RWPE1 (cell line): ENCODE data around the gene SNRPD1.

ENCODE experiments used
- CTCF ChIA-PET: fragments of 350-600 bp; sonication (Branson Sonifier 250); formaldehyde crosslinking; extraction: SDS; loops from one replicate; lab custom pipeline; 2021; lab: Yijun Ruan, JAX
- POLR2A ChIA-PET: fragments of 400-600 bp; formaldehyde crosslinking; extraction: SDS; loops from one replicate; lab custom pipeline; 2020; ENCODE audit warnings: antibody characterized with exemption; ENCODE audit not compliant: low non-redundant PET; lab: Yijun Ruan, JAX
- DNase-seq: peaks from one replicate; pipeline ENCODE4 v3.0.0; 2012; ENCODE audit warnings: low spot score
- H3K27ac ChIP-seq: fragments of 450-650 bp; 2 replicates; pipeline ENCODE4 v1.5.1; 2017
- TF ChIP-seq, protein P1 (sequence below): fragments of 450-650 bp; conservative IDR thresholded peaks from 2 replicates; pipeline ENCODE4 v1.5.1; 2017; ENCODE audit warnings: low read depth, mild to moderate bottlenecking

Gene SNRPD1

GRCh38 chr18:21597620-21598019, 14.5 kb upstream of the SNRPD1 start:
- TF ChIP-seq, protein P1, sequence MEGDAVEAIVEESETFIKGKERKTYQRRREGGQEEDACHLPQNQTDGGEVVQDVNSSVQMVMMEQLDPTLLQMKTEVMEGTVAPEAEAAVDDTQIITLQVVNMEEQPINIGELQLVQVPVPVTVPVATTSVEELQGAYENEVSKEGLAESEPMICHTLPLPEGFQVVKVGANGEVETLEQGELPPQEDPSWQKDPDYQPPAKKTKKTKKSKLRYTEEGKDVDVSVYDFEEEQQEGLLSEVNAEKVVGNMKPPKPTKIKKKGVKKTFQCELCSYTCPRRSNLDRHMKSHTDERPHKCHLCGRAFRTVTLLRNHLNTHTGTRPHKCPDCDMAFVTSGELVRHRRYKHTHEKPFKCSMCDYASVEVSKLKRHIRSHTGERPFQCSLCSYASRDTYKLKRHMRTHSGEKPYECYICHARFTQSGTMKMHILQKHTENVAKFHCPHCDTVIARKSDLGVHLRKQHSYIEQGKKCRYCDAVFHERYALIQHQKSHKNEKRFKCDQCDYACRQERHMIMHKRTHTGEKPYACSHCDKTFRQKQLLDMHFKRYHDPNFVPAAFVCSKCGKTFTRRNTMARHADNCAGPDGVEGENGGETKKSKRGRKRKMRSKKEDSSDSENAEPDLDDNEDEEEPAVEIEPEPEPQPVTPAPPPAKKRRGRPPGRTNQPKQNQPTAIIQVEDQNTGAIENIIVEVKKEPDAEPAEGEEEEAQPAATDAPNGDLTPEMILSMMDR = no peak
- no peak for DNase-seq
- POLR2A ChIA-PET = no interaction called here
- no peak overlapping the region for H3K27ac ChIP-seq
- CTCF ChIA-PET = no interaction called here

DNA sequence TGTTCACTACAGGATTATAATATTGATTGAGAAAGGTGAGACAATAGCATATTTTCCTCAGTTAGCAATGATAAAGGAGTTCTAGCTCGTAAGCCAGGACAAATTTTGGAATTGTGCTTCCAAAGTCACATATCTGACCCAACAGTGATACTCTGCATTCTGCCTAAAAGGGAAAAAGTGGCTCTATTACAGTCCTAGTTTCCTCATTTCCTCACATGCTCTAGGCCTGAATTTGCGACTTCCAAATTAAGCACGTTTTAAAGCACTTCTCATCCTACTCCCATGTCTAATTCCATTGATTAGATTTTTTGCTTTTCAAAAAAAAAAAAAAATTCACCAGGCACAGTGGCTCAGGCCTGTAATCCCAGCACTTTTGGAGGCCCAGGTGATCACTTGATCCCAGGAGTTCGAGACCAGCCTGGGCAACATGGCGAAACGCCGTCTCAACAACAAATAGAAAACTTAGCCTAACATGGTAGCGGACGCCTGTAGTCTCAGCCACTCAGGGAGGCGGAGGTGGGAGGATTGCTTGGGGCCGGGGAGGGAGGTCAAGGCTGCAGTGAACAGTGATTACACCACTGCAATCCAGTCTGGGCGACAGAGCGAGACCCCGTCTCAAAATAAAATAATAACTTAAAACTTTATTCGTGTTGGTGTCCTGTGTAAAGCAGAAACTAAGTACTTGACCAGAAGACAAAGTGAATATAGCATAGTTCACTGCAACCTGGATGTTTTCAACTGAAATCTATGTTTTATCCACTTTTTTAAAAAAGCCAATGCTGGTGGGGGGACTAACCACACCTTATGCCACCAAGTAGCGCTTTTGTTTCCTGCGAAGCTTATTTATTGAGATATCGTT, 13.2 kb upstream of the SNRPD1 start:
- TF ChIP-seq, protein P1 = no peak
- no peak for DNase-seq
- H3K27ac ChIP-seq = peak overlapping the region; percentile 98
- ChIA-PET CTCF (interaction anchor here (0.6 kb wide), 1 partner anchor 45 kb away, joined by 3 read pairs; no protein-coding TSS in a partner anchor), POLR2A (no interaction called here)

DNA sequence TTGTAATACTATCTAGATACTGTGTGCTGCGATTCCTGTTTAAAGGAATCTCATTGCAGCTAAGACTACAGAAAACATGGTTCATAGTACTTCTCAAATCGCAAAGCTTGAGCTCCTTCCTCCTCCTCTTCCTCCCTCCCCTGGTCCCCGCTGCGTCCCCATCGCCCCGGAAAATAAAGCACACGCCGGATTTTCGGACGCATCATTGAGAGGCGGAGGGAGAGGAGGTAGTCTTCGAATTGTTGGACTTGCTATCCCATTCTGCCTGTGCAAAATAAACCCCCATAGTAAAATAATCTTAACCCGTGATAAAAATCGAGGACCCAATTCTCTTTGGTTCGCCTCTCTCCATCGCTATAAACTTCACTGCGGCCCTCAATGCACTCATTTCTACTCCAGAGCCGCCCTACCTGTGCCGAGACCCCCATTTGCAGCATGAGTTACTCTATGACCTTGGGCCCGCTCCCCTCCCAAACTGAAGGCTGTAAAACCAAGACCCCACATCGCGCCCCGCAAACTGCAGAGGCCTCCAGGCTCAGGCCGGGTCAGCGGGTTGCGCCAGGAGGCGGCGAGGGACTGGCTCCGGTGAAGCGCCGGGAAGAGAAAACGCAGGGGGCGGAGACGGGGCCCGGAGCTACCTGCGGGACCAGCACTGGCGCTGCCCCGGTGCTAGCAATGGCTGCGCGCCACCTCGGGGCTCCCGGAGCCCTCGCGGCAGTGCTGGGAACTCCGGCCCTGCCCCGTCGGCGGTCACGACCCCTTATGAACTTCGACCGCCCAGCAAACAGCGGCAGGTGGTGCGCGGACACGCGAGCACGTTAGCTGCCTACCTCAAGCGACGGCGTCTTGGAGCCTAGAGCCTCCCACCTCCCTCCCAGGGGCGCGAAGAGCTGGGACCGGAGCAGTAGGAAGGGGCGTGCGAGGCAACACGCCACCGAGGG, 12.3 kb upstream of the SNRPD1 start:
- peak; percentile 57 for DNase-seq
- peak overlapping the region; percentile 98 for H3K27ac ChIP-seq
- CTCF ChIA-PET = interaction anchor here (0.6 to 2.4 kb wide), 6 partner anchors 11 to 413 kb away, joined by 3 to 21 read pairs (median 4); partner anchors contain the start of gene SNRPD1
- TF ChIP-seq, protein P1 = no peak
- POLR2A ChIA-PET = no interaction called here

GRCh38 chr18:21600526-21601410, 11.3 kb upstream of the SNRPD1 start, which contains the start of gene ESCO1:
ESCO1 (minus strand) TSS chr18:21600704; CDS start chr18:21574843, 25,861 bp downstream.
- POLR2A ChIA-PET = interaction anchor here (0.6 kb wide), 1 partner anchor 59 kb away, joined by 5 read pairs; no protein-coding TSS in a partner anchor

GRCh38 chr18:21602299-21602587, 9.9 kb upstream of the SNRPD1 start:
- POLR2A ChIA-PET = no interaction called here
- DNase-seq = no peak
- CTCF ChIA-PET = interaction anchor here (0.6 to 2.4 kb wide), 3 partner anchors 9 to 61 kb away, joined by 3 to 21 read pairs (median 4); partner anchors contain the start of gene SNRPD1
- H3K27ac ChIP-seq = peak overlapping the region; percentile 98; the same call in 1 of the 2 replicates
- TF ChIP-seq, protein P1 = no peak

More at GRCh38 chr18:21600526-21601410, 11.3 kb upstream of the SNRPD1 start, which contains the start of gene ESCO1:
- TF ChIP-seq, protein P1 = peak; percentile 96
- DNase-seq = peak; percentile 90
- CTCF ChIA-PET = interaction anchor here (0.5 to 2.4 kb wide), 14 partner anchors 10 to 1218 kb away, joined by 3 to 21 read pairs (median 3); partner anchors contain the start of gene SNRPD1
- peak within 1 kb of the TSS; percentile 98 for H3K27ac ChIP-seq
